DMS 273 treated with DMSO at 0.1 percent for 48 hours (cell line): ENCODE measurements around the gene PAX5.

Experiments used
- DNase-seq: peaks from one replicate; lab custom pipeline; 2025; lab: John Stamatoyannopoulos, UW

PAX5 gene

DNA sequence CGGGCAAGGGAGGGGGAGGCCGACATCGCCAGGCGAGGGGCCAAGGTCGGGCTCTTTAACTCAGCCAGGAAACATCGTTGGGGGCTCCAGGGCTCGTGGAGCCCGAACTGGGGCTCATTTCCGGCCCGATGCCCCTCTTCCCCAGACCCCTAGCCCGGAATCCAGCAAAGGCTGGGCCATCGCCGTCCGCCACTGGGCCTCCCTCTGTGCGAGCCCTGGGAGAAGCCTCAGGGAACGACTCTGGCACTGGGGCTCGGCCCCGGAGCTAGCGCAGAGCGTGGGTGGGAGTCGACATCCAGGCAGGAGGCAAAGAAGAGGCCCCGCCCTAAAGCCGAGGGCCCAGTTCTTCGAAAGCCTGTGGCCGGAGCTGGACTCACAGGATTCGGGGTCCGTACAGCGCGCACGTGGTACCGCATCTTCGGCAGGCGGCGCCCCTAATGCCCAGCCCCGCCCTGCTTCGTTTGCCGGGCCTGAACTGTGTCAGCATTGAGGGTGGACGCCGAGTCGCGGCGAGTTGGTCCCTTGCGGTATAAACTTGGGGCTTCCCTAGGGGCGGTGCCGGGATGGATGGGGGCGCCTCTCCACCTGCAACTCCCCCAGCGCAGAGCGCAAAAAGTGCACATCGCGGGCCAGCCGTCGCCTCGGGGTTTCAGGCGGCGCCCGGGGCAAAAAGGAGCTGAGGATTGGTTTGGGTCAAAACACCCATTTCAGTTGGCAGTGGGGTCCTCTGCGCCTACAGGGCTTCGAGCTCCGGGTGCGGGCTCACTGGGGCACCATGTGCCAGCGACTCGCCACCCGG, 3.6 kb upstream of the PAX5 start:
- DNase-seq: no peak

DNA sequence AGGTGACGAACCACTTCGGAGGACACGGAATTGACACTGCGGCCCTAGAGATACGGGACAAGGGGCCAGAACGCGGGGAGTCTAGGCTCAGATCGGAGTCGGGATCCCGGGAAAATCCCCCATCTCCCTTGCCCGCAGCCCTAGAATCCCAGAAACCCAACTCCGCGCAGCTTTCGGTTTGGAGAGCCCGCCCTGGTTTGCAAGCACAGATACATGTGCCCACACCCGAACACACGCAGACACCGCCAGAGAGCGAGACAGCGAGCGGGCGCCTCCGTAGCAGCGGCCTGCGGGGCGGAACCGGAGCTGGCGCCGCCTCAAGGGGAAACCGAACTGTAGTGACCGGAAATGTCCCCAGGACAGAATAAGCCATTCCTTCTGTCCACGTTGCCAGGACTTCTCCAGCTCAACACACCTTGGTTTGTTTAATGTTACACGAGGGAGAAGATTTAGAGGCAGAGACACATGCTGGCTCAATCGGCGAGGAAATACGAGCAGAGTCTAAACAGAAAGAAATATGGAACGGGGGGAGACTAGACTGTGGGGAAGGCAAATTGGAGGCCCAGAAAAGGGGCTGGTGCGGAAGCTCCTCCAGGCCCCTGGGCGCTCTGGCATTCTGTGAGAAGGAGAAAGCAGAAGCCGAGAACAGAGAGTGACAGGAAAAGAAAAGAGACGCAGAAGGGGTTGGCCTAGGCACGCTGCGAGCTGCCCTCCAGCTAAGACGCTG, 2.9 kb upstream of the PAX5 start:
- DNase-seq: peak; percentile 12

DNA sequence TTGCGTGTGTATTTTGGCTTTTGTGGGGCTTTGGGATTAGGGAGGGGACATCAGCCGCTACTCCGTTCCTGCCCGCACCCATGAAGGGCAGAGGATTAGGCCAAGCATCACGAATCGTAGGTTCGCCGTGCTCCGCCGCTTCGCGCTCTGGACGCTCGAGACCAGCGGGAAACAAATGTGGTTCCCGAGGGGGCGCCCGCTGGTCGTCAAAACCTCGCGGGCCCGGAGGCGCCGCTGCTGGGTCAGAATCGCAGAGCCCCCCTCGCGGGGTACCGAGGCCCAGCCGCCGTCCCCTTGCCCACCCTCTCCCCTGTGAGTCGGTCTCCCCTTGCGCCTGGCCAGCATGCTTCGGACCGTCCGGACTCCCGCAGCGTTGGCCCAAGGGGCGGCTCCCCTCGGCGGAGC, 2.3 kb upstream of the PAX5 start:
- DNase-seq: no peak

DNA sequence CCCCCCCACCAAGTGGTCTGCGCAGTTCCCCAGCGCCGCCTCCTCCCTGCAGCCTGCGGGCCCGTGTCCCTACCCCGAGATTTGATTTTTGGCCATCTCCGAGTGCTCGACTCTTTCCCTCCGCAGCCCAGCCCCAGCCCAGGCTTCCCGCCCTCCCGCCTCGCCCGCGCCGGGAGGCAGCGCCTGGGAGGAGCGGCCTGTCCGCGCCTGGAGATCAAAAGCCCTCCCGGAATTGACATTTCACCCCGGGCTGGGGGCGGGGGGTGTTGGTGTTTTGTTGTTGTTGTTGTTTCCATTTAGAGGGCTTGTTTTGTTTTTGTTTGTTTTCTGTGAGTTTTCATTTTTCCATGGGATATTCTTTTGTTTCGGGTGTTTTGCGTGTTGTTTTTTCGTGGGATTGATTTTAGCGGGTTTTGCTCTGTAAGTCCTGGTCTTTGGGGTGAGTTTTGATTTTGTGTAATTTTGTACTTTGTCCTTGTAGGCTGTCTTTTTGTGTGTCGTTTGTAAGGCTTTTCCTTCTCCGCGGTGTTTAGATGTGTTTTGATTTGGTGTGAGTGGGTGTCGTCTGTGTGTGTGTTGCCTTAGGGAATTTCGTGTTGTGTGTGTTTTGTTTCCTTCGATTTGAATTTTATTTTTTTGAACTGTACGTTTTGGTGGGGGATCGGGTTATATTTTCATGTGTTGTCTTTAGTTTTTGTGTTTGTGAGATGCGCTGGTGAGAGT, 1.7 kb upstream of the PAX5 start:
- no peak for DNase-seq

DNA sequence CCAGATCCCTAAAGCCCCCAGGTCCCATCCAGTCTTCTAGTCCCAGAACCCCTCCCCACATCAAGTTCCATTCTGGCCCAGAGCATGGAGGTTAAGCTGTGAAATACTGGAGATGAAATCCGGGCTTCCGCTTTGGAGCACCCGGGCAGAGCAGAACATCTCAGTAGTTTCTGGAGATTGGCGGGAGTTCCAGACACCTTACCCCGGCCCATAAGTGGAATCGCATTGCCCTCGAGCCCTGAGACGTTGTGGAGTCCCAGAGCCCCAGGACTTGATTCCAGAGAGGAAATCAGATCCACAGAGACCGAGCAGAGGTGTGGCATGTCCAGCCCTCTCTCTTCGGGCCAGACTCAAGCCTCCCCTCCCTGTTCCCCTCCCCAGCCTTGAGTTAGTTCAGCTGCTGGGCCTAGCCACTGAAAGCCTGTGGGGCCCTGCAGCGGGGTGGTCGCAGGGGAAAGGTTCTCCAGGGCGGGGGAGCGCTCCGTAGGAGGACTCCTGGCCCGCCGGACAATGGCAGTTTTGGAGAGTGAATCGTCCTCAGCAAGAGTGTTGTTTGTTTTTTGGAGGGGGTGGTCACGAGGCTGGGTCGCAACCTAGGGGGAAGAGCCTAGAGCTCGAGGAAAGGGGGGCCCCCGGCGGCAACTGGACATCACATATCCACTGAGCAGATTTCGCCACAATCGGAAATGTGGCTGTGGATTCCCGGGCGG, 1.0 kb upstream of the PAX5 start:
- DNase-seq: no peak

GRCh38 chr9:37034305-37034937, 353 bp upstream of the PAX5 start:
- DNase-seq: peak; percentile 9

GRCh38 chr9:37033141-37033540, 927 bp downstream of the PAX5 start:
- DNase-seq: no peak

DNA sequence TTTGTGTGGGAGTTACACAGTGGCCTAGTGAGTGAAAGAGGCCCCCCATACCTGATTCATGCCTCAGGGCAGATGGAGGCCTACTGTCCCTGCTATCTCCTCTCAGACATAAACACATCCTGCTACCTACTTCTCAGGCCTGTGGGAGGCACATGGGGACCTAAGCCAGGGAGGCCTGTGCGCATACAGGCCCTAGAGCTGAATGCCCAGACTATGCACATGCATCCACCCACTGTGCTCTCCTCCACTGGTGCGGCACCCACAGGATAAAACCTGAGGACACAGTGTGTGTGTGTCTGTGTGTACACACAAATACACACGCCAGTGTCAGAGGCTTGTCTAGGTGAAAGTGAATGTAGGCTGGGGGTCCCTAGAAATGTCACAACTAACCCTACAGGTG, 1.4 kb downstream of the PAX5 start:
- no peak for DNase-seq

DNA sequence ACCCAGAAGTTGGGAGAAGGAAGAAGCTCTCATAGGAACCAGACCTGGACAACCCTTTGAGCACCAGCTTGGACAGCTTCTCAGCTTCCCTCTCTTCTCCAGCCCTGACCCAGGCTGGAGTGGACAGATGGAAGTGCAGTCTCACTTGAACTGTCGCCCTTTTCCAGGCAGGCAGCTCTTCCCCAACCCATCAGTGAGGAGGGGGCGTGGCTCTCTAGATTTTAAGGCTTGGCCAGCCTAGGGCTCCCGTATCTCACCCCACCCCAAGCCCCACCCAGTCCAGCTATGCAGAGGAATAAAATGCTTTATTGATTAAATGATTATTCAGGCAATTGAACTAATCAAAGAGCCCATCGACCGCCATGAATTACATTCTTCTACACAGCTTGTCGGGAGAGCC, 2.2 kb downstream of the PAX5 start:
- no peak for DNase-seq

- no peak for DNase-seq
Observed at GRCh38 chr9:37031081-37031480, 3.0 kb downstream of the PAX5 start.

DNA sequence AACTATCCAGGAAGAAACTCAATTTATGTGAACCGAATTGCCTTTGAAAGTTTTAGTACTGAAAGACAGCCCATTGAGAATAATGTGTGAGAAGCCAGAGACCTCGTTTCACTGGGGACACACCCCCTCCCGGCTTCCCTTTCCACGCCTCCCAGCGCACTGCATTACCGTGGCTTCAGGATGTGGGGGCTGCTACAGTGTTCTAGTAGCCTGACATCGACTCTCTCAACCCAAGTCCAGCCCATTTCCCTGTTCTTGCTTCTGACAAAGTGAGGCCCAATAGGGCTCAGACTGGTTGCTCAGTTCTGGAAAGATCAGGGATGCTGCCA, 3.5 kb downstream of the PAX5 start:
- DNase-seq: no peak

GRCh38 chr9:37029776-37030610, 4.1 kb downstream of the PAX5 start:
- no peak for DNase-seq

- no peak for DNase-seq
Observed at GRCh38 chr9:37029304-37029775, 4.7 kb downstream of the PAX5 start.

DNA sequence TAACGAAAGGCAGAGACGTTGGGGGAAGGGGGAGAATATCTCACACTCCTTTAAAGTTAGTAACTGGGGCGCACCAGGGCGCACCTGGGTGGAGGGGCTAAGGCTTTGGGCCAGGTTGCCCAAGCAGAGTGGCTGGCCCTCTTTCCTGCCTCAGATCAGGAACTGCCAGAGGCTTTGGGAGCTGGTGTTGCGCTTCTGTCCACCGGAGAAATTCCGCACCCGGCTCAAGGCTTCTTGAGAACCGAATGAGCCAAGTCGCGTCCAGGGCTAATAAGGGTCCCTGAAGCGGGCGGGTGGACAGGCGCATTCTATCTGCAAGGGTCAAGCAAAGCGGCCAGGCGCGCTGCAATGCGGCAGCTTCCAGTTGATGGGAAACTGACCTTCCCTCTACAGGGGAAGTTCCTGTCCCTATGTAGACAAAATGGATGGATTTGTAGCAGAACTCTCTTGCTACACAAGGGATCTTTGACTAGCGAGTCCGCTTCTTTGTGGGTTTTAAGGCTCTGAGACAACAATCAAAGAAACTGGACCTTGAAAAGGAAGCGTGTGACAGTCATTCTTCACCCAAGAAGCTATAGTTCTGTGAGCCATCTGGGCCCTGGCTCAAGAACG, 5.5 kb downstream of the PAX5 start:
- no peak for DNase-seq

DNA sequence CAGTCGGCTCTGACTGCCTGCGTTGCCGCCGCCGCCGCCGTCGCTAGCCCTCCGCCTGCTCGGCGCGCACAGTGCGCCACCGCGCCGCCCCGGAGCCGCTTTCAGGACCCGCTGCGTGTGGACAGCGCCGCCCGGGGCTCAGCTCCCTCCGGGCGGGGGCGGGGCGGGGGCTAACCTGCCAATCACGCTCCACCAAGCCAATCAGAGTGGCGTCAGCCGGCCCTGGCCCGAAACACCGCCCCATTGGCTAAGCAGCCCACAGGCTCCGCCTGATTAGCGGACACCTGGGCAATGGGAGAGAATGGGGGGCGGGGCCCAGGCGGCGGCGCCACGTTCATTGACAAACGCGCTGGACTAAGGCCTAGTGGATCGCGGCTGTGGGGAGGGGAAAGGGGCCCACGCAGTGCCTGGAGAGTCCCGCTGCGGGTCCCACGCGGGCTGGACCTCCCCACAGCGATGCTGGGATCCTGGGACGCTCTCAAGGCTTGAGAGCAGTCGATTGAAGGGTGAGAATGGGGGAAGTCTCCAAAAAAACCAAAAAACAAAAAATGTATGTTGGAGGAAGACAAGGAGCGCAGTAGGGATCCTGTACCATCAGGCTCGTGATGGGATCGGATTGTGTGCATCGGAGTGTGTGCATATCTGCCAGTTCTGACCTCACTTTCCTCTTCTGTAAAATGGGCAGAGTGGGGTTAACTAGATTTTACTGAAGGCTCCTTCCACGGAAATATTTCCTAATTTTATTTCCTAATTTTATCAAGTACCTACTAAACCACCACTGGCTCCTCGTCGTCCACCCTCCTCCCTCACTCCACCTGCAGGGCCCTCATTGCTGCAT, 6.3 kb downstream of the PAX5 start:
- DNase-seq: peak; percentile 84

GRCh38 chr9:37026931-37027581, 7.0 kb downstream of the PAX5 start:
- DNase-seq: no peak

- no peak for DNase-seq
Observed at GRCh38 chr9:37026113-37026930, 7.7 kb downstream of the PAX5 start.

DNA sequence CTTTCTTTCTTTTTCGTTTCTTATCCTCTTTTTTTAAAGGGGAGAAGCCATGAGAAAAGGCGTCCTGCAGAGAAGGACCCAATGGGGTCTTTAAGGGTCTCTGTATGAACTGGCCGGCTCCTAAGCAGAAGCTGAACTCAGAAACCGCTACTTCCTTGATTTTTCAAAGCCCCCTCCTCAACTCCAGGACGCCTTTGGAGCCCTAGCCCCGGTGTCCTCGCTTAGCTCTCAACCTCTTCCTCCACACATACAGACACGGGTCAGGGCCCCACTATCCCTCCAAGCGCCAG, 8.3 kb downstream of the PAX5 start:
- DNase-seq: no peak
